ENCODE measurements around the gene C1GALT1. TPM values are rescaled to one million over a fixed set of nuclear protein-coding genes. Genes with fewer than 3 reads are reported as not detected.

C1GALT1 gene
- total and polyA plus RNA-seq, 9 donors = 3.2 to 25.8 (median 12.6) TPM

DNA sequence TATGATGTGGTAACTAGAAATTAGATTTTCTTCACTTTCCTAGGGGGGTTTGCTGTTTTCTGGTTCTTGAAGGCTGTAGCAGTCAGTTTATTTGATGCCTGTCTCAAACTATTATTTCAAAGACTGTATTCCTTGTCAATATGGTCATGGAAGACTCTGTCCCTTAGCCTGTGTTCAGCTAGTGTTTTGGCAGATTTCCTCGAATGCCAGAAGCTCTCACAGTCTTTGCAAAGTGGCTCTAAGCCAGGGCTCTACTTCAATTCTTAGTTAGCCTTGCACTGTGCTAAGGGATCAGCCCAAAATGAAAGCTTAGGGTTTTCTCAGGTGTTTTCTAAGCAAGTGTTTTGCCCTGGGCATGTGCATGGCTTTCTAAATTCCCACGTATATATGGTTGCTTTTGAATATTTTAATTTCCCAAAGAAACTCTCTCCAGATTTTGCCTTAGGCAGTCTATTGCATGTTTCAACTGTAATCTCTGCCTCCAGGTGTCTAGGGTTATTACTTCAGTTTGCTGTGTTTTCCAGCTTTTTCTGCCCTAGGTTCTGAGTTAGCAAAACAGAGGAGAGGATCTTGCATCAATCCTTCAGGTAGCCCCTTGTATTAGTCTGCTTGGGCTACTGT is 7.2 kb upstream of the C1GALT1 start:
- Histone ChIP-seq H3K27ac (no peak overlapping the region), H3K9me3 (no peaks in the 10 kb centered on the region), H3K27me3 (no peaks in the 10 kb centered on the region), H3K4me1 (ENCODE audit: insufficient read depth) (no peaks in the 10 kb centered on the region), H3K4me3 (no peak overlapping the region), H3K36me3 (no peaks in the 10 kb centered on the region)
- no peak for TF ChIP-seq POLR2A (IDR thresholded peaks at IDR 0.05)
- no peak for TF ChIP-seq EP300 (IDR thresholded peaks at IDR 0.05)
- TF ChIP-seq, protein P1, sequence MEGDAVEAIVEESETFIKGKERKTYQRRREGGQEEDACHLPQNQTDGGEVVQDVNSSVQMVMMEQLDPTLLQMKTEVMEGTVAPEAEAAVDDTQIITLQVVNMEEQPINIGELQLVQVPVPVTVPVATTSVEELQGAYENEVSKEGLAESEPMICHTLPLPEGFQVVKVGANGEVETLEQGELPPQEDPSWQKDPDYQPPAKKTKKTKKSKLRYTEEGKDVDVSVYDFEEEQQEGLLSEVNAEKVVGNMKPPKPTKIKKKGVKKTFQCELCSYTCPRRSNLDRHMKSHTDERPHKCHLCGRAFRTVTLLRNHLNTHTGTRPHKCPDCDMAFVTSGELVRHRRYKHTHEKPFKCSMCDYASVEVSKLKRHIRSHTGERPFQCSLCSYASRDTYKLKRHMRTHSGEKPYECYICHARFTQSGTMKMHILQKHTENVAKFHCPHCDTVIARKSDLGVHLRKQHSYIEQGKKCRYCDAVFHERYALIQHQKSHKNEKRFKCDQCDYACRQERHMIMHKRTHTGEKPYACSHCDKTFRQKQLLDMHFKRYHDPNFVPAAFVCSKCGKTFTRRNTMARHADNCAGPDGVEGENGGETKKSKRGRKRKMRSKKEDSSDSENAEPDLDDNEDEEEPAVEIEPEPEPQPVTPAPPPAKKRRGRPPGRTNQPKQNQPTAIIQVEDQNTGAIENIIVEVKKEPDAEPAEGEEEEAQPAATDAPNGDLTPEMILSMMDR (IDR thresholded peaks at IDR 0.05) = no peak
- no peak for DNase-seq
- intact Hi-C loops (cut with DNase I) = no loop called here
- WGBS, 3 donors = 40 to 42% (median 41%) methylated on average over 2 of the region's 2 CpGs

DNA sequence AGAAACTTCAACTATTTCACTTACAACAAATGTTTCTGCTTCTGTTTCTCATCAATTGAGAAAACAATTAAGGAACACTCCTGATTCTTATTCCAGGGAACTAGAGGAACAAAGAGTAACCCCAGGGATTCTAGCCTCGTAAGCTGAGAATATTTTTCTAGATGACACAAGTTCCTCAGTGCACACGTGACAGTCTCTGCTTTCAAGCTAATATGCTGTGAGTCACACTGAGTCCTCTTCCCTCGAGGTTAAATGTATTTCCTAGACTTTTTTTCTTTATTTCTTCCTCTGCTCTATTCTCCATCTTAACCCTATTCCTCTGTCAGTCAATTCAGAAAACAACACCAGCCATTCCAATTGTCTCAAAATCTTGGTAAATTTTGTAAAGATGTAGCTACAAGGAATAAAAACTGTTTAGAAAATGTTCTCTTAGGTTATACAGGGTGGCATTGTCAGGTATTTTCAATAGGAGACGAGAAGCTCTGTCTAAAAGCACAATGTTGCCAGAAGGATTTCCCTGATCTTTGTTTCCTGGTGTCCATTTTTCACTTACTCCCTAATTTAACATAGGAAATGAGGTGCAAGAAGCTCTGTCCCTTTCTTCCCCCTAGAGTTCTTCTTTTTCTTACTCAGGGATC is 5.8 kb upstream of the C1GALT1 start:
- 59 to 64% (median 61%) methylated on average over 4 of the region's 4 CpGs for WGBS, 3 donors
- Histone ChIP-seq H3K27me3 (no peaks in the 10 kb centered on the region), H3K4me3 (no peak overlapping the region), H3K9me3 (no peaks in the 10 kb centered on the region), H3K27ac (no peak overlapping the region), H3K4me1 (ENCODE audit: insufficient read depth) (peaks cover 2% of the 10 kb centered on the region), H3K36me3 (no peaks in the 10 kb centered on the region)
- intact Hi-C loops (cut with DNase I) = no loop called here
- TF ChIP-seq EP300 (IDR thresholded peaks at IDR 0.05) (no peak), POLR2A (IDR thresholded peaks at IDR 0.05) (no peak)
- TF ChIP-seq, protein P1 (IDR thresholded peaks at IDR 0.05) = no peak
- no peak for DNase-seq

DNA sequence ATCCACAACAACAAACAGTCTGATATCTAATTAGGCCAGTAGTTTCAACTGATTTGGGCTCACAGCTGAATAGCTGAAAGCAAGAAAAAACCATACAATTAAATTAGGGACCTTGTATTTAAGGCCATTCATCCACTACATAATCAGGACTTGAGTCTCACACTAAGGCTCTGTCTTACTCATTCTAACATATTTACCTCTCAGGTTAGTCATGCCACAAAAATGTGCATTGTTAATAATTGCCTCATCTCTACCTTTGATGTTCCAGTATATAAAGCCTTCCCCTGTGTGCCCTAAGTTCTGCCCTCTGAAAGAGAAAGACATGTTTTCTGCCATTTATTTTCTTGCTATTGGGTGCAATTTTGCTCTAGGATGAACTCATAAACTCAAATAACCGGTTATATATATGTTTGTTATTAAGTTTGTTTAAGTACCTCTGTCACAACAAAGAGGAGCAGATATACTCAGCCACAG is 5.3 kb upstream of the C1GALT1 start:
- no peaks in the 10 kb centered on the region for H3K27me3 ChIP-seq
- no peaks in the 10 kb centered on the region for H3K9me3 ChIP-seq
- no peak for DNase-seq
- H3K27ac ChIP-seq = no peak overlapping the region
- H3K4me3 ChIP-seq = no peak overlapping the region
- intact Hi-C loops (cut with DNase I) = no loop called here
- TF ChIP-seq, protein P1 (IDR thresholded peaks at IDR 0.05) = no peak
- TF ChIP-seq EP300 (IDR thresholded peaks at IDR 0.05) = no peak
- TF ChIP-seq POLR2A (IDR thresholded peaks at IDR 0.05) = no peak
- WGBS, 3 donors = 65 to 74% (median 71%) methylated on average over 1 of the region's 1 CpG
- no peaks in the 10 kb centered on the region for H3K36me3 ChIP-seq
- peaks cover 2% of the 10 kb centered on the region for H3K4me1 ChIP-seq (ENCODE audit: insufficient read depth)

DNA sequence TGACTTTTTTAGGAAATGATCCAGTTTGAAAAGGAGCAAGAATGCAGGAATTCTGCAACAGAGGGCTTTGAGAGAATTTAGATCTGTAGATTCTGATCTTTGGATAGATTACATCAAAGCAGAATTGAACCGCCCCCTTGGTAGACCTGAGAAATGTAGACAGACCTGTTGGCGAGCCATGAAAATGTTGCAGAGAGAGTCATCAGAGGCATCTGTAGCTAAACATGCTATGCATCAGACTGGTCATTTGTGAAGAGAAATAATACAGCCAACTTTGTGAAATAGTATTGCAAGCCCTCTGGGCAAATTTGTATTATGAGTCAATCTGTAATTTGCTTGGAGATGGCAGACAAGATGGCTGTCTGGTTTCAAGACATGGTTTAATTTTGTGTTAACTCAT is 4.3 kb upstream of the C1GALT1 start:
- TF ChIP-seq EP300 (IDR thresholded peaks at IDR 0.05) = no peak
- TF ChIP-seq, protein P1 (IDR thresholded peaks at IDR 0.05) = no peak
- no peak for TF ChIP-seq POLR2A (IDR thresholded peaks at IDR 0.05)
- Histone ChIP-seq H3K4me3 (no peak overlapping the region), H3K27ac (no peak overlapping the region), H3K27me3 (no peaks in the 10 kb centered on the region), H3K4me1 (ENCODE audit: insufficient read depth) (peaks cover 2% of the 10 kb centered on the region), H3K9me3 (no peaks in the 10 kb centered on the region), H3K36me3 (no peaks in the 10 kb centered on the region)
- DNase-seq = no peak
- 95 to 97% (median 97%) methylated on average over 2 of the region's 2 CpGs for WGBS, 3 donors
- intact Hi-C loops (cut with DNase I) = no loop called here
